ENCODE measurements around the gene OR2S2.

The OR2S2 gene

GRCh38 chr9:35909274-35909673 lies 48.7 kb downstream of the OR2S2 start, which contains the start of gene SPAAR:
Gene SPAAR, plus strand, starts transcription at chr9:35909490. Its CDS starts 974 bp downstream, at chr9:35910464.
- no peak for DNase-seq (ENCODE audit: low spot score)

- DNase-seq (ENCODE audit: low spot score): no peak
These were observed 49.3 kb downstream of the OR2S2 start for GRCh38 chr9:35908504-35909125.

- DNase-seq (ENCODE audit: low spot score): no peak
These were observed 50.0 kb downstream of the OR2S2 start for GRCh38 chr9:35907711-35908503.
